Measurements from ENCODE around the gene PAPPA. TPM values are rescaled to one million over a fixed set of nuclear protein-coding genes. Genes with fewer than 3 reads are reported as not detected.
A peak's percentile ranks its signal among the peaks of the same experiment; 100 is the strongest.

Gene PAPPA
- total RNA-seq, 1 experiment from 2014 or later = 2.5 TPM

DNA sequence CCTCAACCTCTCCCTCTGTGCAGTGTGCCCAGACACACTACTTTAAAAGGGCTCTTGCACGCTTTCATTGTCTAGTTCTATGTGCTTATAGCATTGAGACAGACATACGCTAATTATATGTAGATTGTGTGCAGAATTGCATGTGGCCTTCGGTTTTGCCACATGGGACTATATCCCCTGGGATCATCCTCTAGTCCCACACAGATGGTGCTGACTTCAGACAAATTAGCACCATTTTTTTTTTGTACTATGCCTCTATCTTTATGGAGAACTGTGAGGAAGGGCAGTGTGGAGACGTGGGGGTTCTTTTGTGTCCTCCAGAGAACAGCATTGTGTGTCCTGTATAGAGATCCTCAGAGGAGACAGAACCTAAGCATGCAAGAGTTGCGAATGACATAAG is 29.3 kb downstream of the PAPPA start:
- no peaks in the 10 kb centered on the region for H3K36me3 ChIP-seq
- no peak overlapping the region for H3K4me3 ChIP-seq
- no peaks in the 10 kb centered on the region for H3K4me1 ChIP-seq
- DNase-seq = no peak
- H3K27me3 ChIP-seq = no peaks in the 10 kb centered on the region
- H3K9me3 ChIP-seq (replicated peaks) = no peaks in the 10 kb centered on the region
- no peak overlapping the region for H3K27ac ChIP-seq

DNA sequence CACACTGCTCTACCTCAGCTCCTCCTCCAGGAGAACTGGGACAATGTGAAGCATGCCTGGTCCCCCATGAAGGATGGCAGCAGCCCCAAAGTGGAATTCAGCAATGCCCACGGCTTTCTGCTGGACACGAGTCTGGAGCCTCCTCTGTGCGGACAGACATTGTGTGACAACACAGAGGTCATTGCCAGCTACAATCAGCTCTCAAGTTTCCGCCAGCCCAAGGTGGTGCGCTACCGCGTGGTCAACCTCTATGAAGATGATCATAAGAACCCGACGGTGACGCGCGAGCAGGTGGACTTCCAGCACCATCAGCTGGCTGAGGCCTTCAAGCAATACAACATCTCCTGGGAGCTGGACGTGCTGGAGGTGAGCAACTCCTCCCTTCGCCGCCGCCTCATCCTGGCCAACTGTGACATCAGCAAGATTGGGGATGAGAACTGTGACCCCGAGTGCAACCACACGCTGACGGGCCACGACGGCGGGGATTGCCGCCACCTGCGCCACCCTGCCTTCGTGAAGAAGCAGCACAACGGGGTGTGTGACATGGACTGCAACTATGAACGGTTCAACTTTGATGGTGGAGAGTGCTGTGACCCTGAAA is 34.1 kb downstream of the PAPPA start:
- no peak overlapping the region for H3K27ac ChIP-seq
- H3K4me1 ChIP-seq = no peaks in the 10 kb centered on the region
- H3K36me3 ChIP-seq = no peaks in the 10 kb centered on the region
- no peaks in the 10 kb centered on the region for H3K27me3 ChIP-seq
- H3K9me3 ChIP-seq (replicated peaks) = no peaks in the 10 kb centered on the region
- DNase-seq = no peak
- no peak overlapping the region for H3K4me3 ChIP-seq

DNA sequence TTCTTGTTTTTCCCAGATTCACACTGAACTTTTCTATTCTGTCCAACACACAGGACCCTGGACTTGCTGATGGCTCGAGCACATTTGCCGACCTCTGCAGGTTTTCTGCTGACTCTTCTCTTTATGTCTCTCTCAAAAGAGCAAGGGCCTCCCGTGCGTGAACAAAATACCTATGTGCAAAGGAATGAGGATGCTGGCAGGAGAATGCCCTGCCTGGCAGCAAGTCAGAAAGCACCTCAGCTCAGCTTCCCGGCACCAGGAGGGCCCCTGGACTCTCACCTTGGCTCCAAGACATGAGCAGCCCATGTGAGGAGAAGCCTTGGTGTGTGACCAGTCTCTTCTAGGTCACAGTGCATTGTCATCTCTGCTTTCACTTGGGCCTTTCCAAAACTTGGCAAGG is 36.1 kb downstream of the PAPPA start:
- DNase-seq = no peak
- Histone ChIP-seq H3K36me3 (no peaks in the 10 kb centered on the region), H3K27me3 (no peaks in the 10 kb centered on the region), H3K27ac (no peak overlapping the region), H3K9me3 (replicated peaks) (no peaks in the 10 kb centered on the region), H3K4me1 (no peaks in the 10 kb centered on the region), H3K4me3 (no peak overlapping the region)

DNA sequence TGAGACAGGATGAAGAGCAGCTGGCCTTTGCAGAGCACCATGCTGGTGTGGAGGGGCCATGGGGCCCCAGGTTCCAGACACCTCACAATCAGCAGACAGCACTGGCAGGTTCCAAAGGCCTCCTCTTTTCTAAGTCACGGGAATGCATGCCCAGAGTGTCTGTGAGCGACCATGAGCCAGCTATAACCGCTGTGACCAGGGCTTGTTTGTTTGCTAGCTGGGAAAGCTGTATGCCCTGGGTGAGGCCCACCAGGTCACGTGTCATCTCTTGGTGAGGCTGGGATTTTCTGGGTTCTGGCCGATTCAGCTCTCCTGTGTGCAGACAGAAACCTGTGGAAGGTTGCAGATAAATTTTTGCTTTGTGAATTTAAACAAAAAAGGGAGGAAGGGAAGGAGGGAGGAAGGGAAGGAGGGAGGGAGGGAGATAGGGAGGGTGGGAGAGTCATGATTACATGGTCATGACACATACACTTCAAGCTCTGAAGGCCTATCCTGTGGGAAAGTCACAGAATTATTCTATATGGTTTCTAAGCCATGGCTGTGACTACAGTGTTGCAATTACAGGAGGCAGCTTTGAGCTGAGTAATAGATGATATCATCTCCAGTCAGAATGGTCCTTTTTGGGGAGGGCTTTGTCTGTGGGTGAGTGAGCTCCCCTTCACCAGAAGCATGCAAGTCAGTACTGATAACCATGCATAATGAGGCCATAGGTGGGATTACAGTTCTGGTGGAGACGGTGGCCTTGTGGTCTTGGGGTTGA is 37.2 kb downstream of the PAPPA start:
- Histone ChIP-seq H3K4me3 (no peak overlapping the region), H3K36me3 (no peaks in the 10 kb centered on the region), H3K27me3 (no peaks in the 10 kb centered on the region), H3K4me1 (no peaks in the 10 kb centered on the region), H3K27ac (no peak overlapping the region), H3K9me3 (replicated peaks) (no peaks in the 10 kb centered on the region)
- no peak for DNase-seq

DNA sequence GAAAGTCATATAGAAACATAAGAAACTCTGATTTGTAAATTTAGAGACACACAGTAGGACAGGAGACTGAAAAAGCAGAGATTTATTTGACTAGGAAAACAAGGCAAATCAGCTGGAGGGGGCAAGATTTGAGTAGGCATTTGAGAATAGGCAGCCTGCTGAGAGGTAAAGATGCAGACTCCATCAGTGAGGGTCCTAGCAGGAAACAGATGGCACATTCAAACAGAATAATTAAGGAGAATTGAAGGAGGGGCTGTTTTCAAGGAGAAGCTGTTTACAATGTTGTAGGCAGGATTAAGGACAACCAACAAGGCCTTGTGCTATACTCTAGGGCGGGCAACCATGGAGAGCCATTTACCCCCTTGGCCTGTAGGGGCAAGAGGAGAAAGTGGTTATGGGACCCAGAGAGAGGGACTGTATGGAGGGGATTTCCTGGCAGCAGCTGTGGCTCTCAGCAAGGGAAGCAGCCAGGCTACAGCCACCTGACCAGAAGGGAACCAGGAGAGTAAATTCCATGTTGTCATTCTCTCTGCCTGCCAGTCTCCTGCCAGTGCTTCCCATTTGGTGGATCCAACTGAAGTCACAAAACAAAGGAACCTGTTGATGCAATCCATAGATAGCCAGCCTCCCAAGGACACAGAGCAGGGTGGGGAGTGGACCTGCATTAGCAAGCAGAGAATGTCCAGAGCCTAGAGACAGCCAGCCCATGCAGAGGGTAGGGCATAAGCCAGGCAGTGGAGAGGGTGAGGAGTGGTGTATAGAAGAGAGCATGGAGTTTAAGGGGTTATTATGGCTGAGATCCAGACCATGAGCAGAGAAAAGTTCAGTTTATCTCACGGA is 38.2 kb downstream of the PAPPA start:
- H3K4me3 ChIP-seq = no peak overlapping the region
- H3K27ac ChIP-seq = no peak overlapping the region
- peak in 1 of 2 experiments; percentile 42 for DNase-seq
- no peaks in the 10 kb centered on the region for H3K27me3 ChIP-seq
- no peaks in the 10 kb centered on the region for H3K9me3 ChIP-seq (replicated peaks)
- no peaks in the 10 kb centered on the region for H3K4me1 ChIP-seq
- no peaks in the 10 kb centered on the region for H3K36me3 ChIP-seq

DNA sequence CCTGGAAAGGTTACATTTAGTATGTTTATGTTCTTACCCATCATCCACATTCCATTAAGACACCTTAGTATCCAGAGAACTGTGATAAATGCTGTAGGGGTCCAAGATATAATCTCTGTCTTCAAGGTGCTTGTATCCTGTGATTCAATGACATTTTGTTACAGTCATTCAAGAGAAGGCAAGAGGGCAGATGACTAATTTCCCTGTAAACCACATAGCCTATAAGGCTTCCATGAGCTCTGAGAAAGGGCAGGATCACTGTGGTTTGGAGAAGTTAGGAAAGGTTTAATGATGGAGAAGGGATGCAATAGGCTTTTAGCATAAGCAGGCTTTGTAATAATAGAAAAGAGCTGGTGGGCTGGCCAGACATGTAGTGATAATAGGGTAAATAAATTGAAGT is 40.0 kb downstream of the PAPPA start:
- H3K4me3 ChIP-seq = no peak overlapping the region
- H3K9me3 ChIP-seq (replicated peaks) = no peaks in the 10 kb centered on the region
- no peaks in the 10 kb centered on the region for H3K36me3 ChIP-seq
- no peak overlapping the region for H3K27ac ChIP-seq
- H3K27me3 ChIP-seq = no peaks in the 10 kb centered on the region
- DNase-seq = no peak
- no peaks in the 10 kb centered on the region for H3K4me1 ChIP-seq

DNA sequence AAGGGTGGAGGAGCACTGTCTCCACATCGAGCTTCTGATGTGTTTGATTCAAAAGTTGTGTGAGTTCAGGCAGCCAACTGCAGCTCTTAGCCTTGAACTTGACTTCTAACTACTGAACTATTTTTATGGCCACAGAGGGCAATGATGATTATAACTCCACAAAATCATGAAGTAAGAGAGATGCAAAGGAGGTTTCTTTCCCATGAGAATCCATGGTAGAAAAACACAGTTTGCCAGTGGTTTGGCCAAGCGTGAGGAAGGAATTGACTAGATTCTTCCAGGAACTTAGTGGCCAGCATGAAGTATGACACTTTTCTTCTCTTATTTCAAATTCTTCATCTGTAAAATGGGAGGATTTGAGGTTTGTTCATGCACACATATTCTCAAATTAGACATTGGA is 43.2 kb downstream of the PAPPA start:
- DNase-seq = no peak
- Histone ChIP-seq H3K36me3 (no peaks in the 10 kb centered on the region), H3K4me3 (no peak overlapping the region), H3K4me1 (no peaks in the 10 kb centered on the region), H3K27me3 (no peaks in the 10 kb centered on the region), H3K9me3 (replicated peaks) (no peaks in the 10 kb centered on the region), H3K27ac (no peak overlapping the region)

DNA sequence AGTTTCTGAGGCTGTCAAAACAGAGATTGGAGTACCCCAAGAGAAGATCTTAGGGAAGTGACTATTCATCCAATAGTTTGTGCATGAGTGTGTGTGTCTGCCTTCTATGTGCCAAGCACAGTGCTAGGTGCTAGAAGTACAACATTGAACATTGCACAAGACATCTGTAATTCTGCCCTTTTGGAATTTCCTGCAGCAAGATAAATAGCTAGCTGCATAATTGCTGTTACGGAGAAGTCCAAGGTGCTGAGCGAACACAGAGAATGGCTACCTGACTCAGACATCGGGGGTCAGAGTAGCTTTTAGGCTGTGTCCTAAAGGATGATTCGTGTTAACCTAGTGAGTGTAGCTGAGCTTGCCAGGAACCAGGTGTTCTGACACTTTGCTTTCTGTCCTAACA is 44.8 kb downstream of the PAPPA start:
- Histone ChIP-seq H3K27me3 (no peaks in the 10 kb centered on the region), H3K27ac (no peak overlapping the region), H3K4me3 (no peak overlapping the region), H3K36me3 (no peaks in the 10 kb centered on the region), H3K4me1 (no peaks in the 10 kb centered on the region), H3K9me3 (replicated peaks) (no peaks in the 10 kb centered on the region)
- no peak for DNase-seq

DNA sequence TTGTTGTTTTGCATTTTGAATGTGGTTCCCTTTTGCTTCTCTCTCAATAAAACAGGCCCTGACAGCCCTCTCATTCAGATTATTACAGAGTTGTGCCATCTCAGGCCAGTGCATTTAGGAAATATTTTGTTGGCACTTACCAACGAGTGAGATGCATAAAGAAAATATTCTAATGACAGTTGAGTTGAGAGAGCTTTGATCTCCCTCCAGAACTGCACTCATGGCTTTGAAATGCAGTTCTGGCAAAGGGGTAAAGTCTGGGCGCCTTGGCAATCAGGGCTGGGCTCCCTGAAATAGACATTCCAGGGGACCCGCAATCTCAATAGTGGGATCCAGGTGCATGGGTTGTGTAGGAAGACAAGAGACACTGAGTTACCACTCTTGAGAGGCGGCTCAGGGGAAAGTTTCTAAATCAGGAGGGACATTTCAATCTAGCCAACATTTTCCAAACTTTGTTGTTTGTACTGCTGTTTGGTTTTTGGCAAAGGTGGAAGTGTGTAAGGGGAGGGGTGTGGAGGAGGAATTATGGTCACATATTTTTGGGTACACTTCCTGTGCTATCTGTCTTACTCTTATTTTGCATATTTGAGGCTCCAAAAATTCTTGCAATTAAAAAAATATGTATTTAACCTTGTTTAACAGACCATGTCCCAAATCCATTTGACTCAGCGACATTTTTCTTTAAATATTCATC is 48.8 kb downstream of the PAPPA start:
- Histone ChIP-seq H3K27ac (no peak overlapping the region), H3K36me3 (no peaks in the 10 kb centered on the region), H3K9me3 (replicated peaks) (no peaks in the 10 kb centered on the region), H3K4me3 (no peak overlapping the region), H3K27me3 (no peaks in the 10 kb centered on the region), H3K4me1 (no peaks in the 10 kb centered on the region)
- DNase-seq = no peak

DNA sequence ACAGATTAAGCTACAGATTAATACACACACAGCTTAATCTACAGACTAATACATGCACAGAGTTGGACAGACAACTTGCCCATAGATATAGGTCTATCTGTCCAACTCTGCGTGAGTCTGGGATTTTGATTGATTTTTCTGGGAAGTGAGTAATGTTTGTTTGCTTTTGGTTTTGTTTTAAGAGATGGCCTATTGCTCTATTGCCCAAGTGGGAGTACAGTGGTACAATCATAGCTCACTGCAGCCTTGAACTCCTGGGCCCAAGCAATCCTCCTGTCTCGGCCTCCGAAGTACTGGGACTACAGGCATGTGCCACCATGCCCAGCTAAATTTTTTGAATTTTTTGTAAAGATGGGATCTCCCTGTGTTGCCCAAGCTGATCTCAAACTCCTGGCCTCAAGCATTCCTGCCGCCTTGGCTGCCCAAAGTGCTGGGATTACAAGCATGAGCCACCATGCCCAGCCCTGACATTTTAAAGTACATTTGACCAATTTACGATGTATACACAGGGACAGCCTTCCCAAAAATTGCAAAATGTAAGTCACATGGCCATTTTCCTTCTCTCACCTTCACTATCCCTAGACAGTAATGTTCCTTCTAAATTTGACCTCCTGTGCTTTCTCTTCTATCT is 50.8 kb downstream of the PAPPA start:
- H3K9me3 ChIP-seq (replicated peaks) = no peaks in the 10 kb centered on the region
- no peak overlapping the region for H3K4me3 ChIP-seq
- H3K36me3 ChIP-seq = 0 out of 2 replicates have a peak, but pooled peaks cover 4% of the 10 kb centered on the region
- no peaks in the 10 kb centered on the region for H3K27me3 ChIP-seq
- H3K4me1 ChIP-seq = peaks cover 14% of the 10 kb centered on the region
- no peak for DNase-seq
- no peak overlapping the region for H3K27ac ChIP-seq

DNA sequence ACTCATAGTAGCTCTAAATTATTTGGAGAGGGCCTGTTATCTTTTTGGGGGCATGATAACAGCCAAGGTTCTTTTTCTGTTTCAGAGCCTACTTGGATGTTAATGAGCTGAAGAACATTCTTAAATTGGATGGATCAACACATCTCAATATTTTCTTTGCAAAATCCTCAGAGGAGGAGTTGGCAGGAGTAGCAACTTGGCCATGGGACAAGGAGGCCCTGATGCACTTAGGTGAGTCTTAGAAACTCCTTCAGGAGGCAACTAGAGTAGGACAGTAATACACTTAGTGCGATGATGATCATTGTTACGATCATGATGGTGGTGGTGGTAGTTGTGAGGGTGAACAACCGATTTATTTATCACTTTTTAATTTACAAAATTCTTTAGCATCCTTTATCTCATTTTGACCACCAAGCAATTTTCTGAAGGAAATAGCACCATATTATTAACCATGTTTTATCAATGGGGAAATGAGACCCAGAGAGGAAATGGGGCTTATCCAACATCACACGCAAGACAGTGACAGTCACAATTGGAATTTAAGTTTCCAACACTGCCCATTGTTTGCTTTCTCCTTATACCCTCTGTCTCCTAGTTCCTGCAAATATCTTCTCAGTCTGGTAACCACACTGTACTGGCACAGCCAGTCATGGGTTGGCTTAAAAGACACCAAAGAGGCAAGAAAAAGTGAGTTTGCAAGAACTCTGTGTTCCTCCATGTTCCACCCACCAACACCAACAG is 54.0 kb downstream of the PAPPA start:
- H3K27me3 ChIP-seq = no peaks in the 10 kb centered on the region
- DNase-seq = no peak
- H3K36me3 ChIP-seq = 0 out of 2 replicates have a peak, but pooled peaks cover 4% of the 10 kb centered on the region
- H3K4me1 ChIP-seq = peaks cover 25% of the 10 kb centered on the region
- H3K4me3 ChIP-seq = no peak overlapping the region
- no peaks in the 10 kb centered on the region for H3K9me3 ChIP-seq (replicated peaks)
- no peak overlapping the region for H3K27ac ChIP-seq

DNA sequence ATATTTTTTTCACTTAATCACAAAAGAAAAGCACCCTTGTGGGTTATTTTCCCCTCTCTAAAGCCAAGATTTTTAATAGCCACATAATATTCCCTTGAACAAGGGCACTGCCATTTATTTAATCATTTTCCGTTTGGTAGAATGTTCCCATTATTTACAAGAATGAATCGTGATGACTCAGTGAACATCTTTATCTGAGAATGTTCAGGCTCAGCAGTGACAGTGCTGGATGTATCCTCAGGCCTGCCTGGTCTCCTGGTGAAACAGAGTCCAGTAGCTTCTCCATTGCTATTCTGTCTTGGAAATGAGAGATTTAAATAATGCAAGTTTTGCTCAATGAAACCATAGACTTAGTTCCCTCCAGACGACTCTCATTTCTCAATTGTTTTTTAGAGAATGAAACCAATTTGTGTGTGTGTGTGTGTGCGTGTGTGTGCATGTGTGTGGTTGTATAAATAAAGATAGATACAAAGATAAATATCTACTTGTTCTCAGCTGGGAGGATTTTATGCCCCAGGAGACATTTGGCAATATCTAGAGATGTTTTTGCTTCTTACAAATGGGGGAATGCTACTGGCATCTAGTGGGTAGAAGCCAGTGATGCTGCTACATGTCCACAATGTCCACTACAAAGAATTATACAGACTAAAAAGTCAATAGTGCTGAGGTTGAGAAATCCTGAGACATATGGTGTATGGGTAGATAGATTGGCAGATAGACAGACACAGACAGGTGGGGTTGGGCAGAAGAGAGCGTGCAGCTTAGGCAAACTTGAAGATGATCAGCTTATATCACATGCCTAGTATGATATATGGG is 55.0 kb downstream of the PAPPA start:
- no peaks in the 10 kb centered on the region for H3K9me3 ChIP-seq (replicated peaks)
- DNase-seq = peak; percentile 84 to 87
- H3K36me3 ChIP-seq = 0 out of 2 replicates have a peak, but pooled peaks cover 4% of the 10 kb centered on the region
- no peak overlapping the region for H3K4me3 ChIP-seq
- H3K27ac ChIP-seq = peak overlapping the region; percentile 50
- H3K27me3 ChIP-seq = no peaks in the 10 kb centered on the region
- peaks cover 36% of the 10 kb centered on the region for H3K4me1 ChIP-seq

DNA sequence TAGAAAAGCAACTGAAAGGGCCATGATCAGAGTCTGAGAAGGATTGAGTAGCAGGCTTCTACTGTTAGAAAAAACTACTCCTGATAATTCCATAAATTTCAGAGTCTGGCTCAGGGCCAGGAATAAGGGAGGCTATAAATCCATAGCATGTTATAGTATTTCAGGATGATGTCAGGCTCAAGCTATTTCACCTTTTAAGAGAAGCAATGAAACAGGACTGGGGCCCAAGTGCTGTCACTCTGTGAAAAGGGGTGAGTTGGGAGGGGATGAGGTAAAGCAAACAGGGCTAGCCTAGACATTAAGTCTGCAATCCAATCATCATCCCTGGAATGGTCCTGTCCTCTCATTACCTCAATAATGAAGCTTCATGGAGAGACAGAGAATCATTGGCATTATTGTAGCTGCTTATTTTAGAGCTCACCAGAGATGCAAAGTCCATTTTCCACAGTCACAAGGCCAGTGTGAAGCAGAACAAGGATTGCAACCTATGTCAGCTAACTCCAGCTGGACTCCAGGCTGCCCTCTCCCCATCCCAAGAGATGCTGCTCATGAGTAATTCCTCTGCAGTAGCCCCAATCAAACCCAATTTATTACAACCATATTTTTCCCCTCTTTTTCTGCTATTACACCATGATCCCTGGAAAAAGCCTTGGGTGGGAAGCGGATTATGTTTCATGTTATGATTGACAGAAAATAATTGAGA is 56.0 kb downstream of the PAPPA start:
- peak; percentile 52 to 74 for DNase-seq
- no peaks in the 10 kb centered on the region for H3K27me3 ChIP-seq
- H3K4me3 ChIP-seq = no peak overlapping the region
- H3K4me1 ChIP-seq = peaks cover 44% of the 10 kb centered on the region
- peak overlapping the region; percentile 50 for H3K27ac ChIP-seq
- H3K36me3 ChIP-seq = 0 out of 2 replicates have a peak, but pooled peaks cover 4% of the 10 kb centered on the region
- no peaks in the 10 kb centered on the region for H3K9me3 ChIP-seq (replicated peaks)
